NOMO-1 (cell line): Measurements from ENCODE around the gene SERPINB1.

ENCODE experiments used
- DNase-seq, 2 experiments: peaks; one replicate each; lab custom pipeline; 2025; ENCODE audit not compliant: unreplicated experiment in 2 of 2; lab: John Stamatoyannopoulos, UW

SERPINB1 gene

DNA sequence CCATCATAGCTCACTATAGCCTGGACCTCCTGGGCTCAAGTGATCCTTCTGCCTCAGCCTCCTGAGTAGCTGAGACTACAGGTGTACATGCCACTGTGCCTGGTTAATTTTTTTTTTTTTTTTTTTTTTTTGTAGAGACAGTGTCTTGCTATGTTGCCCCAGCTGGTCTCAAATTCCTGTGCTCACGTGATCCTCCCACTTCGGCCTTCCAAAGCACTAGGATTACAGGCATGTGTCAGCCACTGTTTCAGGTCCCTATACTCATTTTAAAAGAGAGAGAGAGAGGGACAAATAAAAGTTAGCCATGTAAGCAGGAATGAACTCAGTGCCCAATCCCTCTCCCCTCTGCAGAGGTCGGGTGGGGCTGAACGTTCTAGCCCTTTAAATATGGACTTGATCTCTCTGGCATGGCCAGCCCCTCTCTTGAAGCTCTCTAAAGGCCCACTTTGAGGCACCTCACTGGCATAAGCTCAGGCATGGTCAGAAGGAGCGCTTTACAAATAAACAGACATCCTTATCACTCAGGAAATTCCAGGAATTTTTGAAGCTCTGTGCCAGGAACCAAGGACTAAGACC, 9.0 kb upstream of the SERPINB1 start:
- DNase-seq: no peak

DNA sequence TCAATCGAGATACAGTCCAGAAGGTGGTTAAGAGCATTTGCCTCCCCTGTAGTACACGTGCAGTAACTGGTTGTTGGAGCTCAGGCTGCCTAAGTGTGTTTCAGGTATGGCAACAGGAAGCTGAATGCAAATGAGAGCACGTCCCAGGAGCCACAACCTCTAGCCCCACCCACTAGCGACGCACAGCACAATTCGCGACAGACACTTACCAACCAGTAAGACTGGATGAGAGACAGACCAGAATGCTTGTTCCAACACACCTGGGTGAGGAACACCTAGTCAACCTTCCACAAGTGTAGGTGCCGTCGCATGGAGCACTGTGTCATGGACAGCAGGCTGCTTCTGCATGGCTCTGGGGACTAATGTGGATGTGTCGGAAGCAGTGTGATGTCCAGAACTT, 7.2 kb upstream of the SERPINB1 start:
- DNase-seq: no peak

DNA sequence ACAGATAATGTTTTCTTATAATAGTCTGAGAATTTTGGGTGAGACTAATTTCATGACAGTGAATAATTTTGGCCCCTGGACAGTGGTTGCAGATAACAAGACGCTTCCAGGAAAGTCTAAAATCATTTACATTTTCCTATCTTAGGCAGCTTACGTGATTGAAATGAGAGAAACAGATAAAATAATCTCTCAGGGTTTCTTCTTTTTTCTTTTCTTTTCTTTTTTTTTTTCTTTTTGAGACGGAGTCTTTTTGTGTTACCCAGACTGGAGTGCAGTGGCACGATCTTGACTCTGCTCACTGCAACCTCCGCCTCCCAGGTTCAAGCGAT, 4.2 kb upstream of the SERPINB1 start:
- no peak for DNase-seq

DNA sequence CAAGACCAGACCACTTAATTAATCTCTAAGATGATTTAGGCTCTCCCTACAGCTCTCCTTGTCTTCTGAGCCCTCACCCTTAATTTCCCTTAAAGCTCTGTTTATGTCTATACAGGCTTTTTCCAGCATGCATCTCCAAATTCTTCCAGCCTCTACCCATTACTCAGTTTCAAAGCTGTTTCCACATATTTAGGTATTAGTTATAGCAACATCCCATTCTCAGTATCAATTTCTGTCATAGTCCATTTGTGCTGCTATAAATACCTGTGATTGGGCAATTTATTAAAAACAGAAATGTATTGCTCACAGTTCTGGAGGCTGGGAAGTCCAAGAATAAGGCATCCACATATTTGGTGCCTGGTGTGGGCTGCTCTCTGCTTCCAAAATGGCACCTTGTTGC, 2.3 kb upstream of the SERPINB1 start:
- no peak for DNase-seq

DNA sequence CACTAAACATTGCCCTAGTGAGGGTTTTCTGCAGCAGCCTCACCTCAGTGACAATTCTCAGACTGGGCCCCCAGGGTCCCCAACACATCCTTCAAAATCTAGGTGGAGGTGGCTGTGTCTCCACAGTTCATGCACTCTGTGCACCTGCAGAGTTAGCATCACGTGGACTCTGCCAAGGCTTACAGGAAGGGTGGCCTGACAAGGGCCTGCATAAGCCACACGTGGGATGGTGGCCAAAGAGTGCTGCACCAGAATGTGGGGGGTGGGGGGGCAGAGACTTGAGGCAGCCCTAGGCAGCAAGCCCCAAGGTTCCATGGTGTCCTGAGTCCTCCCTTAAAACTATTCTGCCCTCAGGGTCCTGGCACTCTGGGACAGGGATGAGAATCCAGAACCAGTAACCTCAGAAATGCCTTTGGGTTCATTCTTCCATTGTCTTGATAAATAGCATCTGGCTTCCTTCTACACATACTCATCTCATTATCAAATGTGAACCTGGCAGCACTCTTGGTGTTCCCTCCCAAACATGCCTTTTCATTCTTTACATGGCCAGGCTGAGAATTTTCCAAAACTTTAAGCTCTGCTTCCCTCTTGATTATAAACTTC, 1.6 kb upstream of the SERPINB1 start:
- no peak for DNase-seq

DNA sequence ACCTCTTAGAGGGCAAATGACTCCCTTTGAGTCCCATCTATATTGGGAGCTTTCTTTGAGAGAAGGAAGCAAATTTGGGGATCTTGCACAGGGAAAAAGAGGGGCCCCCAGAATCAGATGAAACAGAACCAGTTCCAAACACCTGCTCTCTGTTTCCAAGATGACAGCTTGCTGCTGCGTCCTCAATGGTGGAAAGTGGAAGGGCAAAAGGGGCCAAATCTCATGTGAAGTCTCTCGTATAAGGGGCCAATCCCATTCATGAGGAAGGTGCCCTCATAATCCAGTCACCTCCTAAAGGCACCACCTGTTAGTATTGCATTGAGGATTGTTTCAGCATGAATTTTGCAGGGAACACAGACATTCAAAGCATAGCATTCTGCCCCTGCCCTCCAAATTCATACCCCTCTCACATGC, 483 bp upstream of the SERPINB1 start:
- DNase-seq: no peak

DNA sequence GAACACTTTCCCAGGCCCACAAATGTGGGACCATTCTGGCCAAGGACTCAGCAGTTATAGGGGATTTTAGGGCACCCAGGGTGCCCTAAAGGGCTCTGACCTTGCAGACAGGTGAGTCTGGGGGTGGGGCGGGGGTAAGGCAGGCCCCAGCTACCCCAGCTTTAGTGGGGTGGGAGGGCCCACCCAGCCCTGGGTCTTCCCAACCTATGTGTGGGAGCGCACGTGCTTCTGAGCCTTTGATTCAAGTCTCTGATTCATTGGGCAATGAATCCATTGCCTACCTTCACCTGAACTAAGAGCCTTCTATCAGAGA, 958 bp downstream of the SERPINB1 start:
- no peak for DNase-seq

DNA sequence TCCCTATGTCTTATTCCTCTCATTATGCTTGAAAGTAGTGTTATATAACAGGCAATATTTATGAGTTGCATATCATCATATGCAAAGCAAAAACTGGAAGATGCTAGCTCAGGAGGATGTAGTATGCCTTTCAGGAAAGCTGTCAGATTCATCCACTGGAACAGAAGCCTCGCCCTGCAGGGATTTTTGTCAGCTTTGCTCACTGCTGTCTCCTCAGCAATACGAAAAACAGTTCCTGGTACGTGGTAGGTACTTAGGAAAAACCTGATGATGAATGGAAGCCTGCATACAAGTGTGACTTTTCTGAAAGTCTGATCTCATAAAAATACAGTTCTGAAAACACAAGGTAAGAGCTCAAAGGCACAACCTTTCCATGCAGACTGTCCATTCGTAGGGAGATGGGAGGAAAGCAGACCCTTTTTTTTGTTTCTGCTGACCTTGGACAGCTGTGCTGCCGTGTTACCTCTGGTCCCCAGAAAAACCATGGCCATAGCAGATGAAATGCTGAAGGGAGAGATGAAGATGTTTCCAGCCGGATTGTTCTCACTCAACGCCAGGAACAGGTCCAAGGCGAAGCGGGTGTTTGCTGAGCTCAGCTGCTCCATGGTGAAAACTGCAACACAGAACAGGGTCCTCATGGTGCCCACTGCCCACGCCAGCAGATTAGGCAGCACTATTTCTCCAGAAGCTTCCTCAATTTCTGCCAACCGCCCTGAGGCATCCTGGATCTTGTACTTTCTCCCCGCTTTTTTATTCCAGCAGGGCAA, 1.5 kb downstream of the SERPINB1 start:
- no peak for DNase-seq

DNA sequence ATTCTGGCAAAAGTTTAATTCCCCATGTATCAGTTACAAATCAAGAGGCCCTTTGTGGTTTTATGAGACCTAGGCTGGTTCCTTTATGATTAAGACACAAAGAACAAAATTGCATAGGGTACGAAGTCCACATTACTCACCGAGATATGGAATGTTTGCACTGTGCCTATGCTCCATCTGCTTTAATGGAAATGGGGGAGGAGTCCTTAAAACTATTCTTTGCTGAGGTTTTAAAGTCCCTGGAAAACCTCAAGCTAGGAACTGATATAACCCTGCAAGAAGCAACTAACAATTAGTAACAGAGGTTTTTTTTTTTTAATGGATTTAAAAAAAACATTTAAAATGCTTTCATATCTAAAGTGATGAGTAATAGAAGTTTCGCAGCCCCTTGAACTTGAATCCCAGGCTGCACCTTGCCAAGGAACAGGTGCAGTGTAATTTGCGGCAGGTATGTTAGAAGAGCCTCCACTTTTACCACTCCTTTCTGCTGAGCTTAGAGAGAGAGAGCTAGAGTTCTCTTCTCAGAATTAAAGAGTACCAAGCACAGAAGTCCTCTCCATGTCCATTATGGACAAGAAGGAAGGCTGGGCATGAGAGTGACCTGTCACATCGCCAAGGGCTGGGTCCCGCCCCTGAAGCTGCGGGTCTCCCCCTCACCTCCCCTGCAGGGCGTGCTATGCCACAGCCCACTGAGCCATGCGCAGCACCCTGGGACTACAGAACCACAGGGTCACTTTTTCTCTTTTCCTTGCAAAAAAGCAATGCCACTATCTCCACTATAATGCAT, 2.3 kb downstream of the SERPINB1 start:
- peak; percentile 19 to 80 for DNase-seq

DNA sequence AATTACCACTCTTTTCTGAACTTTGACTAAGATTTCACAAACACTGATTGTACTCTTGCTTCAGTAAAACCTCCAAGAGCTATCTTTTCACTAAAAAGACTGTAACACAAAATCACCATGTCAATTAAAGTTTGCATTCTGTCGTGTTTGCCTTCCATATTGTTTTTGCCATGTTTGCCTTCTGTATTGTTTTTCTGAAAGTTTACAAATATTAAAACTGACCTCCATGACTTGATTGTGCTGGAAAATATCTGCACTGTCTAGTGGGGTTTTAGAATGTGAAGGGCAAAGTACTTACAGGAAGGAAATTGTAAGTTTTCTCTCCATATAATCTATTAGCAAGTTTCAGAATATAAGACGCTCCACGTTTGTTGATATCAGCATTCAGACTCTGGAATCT, 3.4 kb downstream of the SERPINB1 start:
- DNase-seq: no peak

DNA sequence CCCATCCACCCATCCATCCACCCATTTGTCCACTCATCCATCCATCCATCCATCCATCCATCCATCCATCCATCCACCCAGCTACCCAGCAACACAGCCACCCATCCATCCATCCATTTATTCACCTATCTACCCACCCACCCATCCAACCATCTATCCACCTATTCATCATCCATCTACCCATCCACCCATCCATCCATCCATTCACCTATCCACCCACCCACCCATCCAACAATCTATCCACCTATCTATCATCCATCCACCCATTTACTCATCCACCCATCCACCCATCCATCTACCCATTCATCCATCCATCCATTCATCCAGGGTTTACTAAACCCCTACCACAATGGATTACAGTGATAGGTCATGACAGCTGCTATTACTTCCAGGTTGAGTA, 7.4 kb downstream of the SERPINB1 start:
- DNase-seq: no peak

DNA sequence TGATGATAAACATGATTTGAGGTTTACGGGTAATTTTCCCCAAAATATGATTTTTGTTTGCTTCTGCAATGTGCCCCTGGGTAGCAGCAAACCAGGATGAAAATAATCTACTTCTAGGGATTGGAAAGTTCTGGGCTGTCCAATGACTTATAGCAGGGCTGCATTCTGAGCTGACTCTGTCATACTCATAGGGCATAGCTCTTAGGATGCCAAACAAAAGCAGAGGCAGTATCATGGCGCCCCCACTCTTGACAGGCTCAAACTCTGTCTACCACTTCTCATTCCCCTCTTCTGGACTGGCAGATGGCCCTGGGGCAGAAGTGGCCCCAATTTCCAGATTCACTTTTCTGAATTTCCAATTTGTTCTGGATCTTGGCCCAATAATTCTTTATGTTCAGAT, 10.3 kb downstream of the SERPINB1 start:
- DNase-seq: no peak

DNA sequence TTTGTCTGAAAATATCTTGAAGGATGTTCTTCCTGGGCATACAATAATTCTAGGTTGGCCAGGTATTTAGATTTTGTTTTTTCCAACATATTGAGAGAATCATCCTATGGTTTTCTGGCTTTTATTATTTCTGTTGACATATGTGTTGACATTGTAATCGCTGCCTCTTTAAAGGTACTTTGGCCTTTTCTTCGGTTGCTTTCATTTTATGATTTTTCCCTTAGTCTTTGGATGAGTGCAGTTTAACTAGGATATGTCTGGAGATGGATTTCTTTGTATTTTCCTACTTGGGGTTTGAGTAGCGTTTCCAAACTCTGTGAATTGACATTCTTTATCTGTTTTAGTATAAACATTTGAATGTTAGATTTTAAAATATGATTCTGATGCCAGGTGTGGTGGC, 11.5 kb downstream of the SERPINB1 start:
- no peak for DNase-seq

DNA sequence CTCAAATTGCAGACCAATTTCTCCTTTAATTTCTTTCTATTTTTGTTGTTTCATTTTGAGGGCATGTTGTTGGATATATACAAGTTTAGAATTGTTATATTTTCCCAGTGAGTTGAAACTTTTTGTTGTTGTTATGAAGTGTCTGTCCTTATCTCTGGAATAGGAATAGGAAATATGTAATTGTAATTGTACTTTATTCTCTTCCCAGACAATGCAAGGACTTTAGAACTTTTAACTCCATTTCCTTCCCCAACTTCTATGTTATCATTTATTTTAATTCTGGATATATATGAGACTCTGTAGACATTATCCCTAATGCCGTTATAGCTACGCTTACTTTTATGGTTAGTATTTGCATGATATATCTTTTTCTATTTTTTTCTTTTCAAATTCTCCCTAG, 12.4 kb downstream of the SERPINB1 start:
- DNase-seq: no peak

DNA sequence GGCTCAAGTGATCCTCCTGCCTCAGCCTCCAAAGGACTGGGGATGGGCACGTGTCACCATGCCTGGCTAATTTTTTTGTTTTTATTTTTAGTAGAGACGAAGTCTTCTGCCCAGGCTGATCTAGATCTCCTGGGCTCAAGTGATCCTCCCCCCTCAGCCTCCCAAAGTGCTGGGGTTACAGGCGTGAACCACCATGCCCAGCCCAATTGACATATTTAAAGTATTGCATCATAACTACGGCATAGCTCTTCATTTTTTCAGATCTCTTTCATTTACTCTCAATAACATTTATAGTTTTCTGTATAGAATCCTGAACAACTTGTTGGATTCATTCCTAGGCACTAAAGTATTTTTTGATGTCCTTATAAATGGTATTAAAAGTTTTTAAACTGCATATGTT, 13.0 kb downstream of the SERPINB1 start:
- DNase-seq: no peak

DNA sequence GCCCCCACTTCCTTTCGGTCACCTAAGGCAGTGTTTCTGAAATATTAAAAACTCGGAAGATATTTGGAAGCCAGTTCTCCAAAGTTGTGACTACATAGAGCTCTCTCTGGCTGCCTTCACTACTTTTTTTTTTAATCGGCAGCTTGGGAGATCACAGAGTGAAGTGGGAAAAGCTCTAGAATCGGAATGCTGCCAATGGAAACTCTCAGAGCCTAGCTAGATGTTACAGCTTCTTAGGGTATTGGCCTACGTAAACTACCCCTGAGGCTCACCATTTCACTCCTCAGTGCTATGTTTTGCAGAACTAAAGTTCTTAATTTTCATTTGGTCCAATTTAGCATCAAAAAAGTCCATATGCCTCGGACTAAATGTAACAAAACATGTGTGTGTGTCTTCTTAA, 14.5 kb downstream of the SERPINB1 start:
- DNase-seq: no peak

DNA sequence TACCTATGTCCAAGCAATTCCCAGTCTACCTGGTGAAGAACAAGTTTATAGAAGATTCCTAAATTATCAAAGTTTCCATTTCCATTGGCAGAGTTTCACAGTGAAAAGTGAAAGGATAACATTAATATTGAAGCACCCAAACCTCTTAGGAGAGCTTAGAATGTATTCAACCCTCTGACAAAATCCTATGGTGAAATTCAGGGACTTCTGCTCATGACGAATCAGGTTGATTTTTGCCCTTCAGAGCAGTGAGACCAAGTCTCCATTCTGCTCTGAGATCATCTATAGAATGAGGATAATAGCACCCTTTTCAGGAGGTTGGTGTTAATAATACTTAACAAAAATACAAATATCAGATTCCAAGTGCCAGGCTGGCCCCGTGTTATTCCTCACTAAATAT, 15.5 kb downstream of the SERPINB1 start:
- DNase-seq: no peak

DNA sequence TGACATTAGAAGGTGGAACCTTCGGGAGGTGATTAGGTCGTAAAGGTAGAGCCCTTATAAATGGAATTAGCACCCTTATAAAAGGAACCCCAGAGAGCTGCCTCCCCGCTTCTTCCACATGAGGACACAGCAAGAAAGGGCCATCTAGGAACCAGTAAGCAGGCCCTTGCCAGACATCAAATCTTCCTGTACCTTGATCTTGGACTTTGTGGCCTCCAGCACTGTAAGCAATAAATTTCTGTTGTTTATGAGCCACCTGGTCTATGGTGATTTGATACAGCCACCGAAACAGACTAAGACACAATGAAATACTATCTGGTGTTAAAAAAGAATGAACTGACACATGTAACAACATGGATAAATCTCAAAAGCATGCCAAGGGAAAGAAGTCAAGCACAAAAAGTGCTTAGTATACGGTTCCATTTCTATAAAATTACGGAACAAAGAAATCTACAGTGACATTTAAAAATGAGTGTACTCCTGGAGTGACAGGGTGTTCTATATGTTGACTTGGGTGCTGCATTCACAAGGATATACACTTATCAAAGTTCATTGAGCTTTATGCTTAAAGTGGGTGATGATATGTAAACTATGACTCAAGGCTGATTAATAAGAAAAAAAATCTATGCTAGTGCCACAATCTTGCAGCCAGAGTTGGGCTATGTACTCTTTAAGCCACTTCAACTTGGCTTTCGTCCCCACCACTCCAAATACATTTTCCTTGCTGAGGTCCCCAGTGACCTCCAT, 18.4 kb downstream of the SERPINB1 start:
- no peak for DNase-seq

DNA sequence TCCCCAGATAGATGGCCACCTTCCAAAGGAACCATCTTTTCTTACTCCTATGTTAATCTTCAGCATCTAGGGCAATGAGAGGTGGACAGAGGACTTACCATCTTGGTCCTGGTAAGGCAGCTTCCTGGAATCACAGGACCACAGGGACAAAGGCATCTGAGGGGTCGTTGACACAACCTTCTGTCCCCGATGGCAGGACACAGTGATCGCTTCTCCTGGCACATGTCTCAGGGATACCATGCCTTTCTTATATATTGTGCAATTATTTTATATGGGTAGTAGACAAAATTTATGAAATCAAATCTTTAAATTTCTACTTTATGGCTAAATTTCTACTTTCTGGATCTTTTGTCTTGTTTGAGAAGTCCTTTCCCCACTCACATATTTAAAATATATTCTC, 20.1 kb downstream of the SERPINB1 start:
- DNase-seq: no peak

DNA sequence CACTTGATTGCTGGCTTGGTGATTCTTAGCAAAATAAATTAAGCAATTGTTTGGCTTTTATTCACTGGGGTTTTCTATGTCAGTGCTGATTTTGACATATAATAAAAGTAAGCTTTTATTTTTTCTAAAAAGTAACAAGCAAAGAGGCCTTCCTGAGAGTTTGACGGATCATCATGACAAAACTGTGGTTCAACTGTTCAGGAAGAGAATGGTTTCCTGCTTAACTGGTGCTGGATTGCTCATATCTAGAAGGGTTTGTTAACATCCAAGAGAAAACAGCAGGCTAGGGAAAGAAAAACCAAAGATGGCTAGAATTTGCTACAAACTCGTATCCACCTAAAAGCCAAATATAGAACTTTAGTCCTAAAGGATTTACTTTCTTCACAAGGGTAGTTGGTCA, 21.2 kb downstream of the SERPINB1 start:
- peak in 1 of 2 experiments; percentile 37 for DNase-seq

DNA sequence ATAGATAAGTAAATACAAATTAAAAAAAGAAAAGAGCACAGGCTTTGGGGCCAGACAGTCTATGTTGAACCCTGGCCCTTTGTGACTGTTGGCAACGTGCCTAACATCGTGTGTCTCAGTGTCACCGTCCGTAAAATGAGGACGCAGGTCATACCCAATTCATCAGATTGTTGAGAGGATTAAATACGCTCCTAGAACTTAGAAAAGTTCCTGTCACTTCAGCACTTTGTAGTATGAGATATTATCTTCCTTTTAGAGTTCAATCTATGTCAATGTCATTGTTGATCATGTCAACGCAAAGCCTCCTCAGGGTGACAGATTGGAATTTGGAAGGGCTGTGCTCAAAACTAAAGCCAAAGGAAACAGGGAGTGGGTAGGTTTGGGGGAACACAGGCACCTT, 21.7 kb downstream of the SERPINB1 start:
- no peak for DNase-seq
